Left renal cortex interstitium (tissue), 4 donors: ENCODE results near the gene LINGO1. TPM values are rescaled to one million over a fixed set of nuclear protein-coding genes. Genes with fewer than 3 reads are reported as not detected.

Experiments
- DNase-seq, 4 donors: peaks; one replicate each; pipeline ENCODE4 v3.0.0-alpha.2; 2013; ENCODE audit warnings: low read depth in 4 of 4, low spot score in 2 of 4, missing footprints in 1 of 4
- polyA plus RNA-seq, 4 donors: library from polyadenylated mRNA; unstranded; fragments of 120-200 nt; gene quantifications; one replicate each; pipeline ENCODE4 v1.2.1, GENCODE V29; 2013; ENCODE audit not compliant: insufficient read length in 4 of 4

Gene LINGO1
- polyA plus RNA-seq, 4 donors: 12.9 to 17.2 (median 16.4) TPM

GRCh38 chr15:77620297-77620696, 12.4 kb downstream of the LINGO1 start:
- DNase-seq: no peak

GRCh38 chr15:77619883-77620282, 12.8 kb downstream of the LINGO1 start:
- no peak for DNase-seq

GRCh38 chr15:77617476-77618230, 15.1 kb downstream of the LINGO1 start:
- no peak for DNase-seq

- no peak for DNase-seq
Observed at GRCh38 chr15:77616072-77616471, 16.6 kb downstream of the LINGO1 start.

- no peak for DNase-seq
Observed at GRCh38 chr15:77615472-77615871, 17.2 kb downstream of the LINGO1 start.

GRCh38 chr15:77614251-77614806, 18.4 kb downstream of the LINGO1 start:
- no peak for DNase-seq

- DNase-seq: no peak
Observed at GRCh38 chr15:77613814-77614213, 18.9 kb downstream of the LINGO1 start.

GRCh38 chr15:77612958-77613601, 19.6 kb downstream of the LINGO1 start:
- no peak for DNase-seq

- DNase-seq: no peak
Observed at GRCh38 chr15:77611767-77612166, 20.9 kb downstream of the LINGO1 start.

- no peak for DNase-seq
Observed at GRCh38 chr15:77610731-77611130, 22.0 kb downstream of the LINGO1 start.

- no peak for DNase-seq
Observed at GRCh38 chr15:77609558-77609957, 23.2 kb downstream of the LINGO1 start.

- no peak for DNase-seq
Observed at GRCh38 chr15:77608774-77609173, 23.9 kb downstream of the LINGO1 start.

GRCh38 chr15:77607894-77608261, 24.8 kb downstream of the LINGO1 start:
- no peak for DNase-seq

GRCh38 chr15:77607111-77607893, 25.4 kb downstream of the LINGO1 start:
- no peak for DNase-seq

GRCh38 chr15:77606142-77607034, 26.3 kb downstream of the LINGO1 start:
- peak in 1 of 4 donors; percentile 45 for DNase-seq

- DNase-seq: no peak
Observed at GRCh38 chr15:77605547-77605946, 27.2 kb downstream of the LINGO1 start.

GRCh38 chr15:77604973-77605372, 27.7 kb downstream of the LINGO1 start:
- DNase-seq: no peak

- DNase-seq: no peak
Observed at GRCh38 chr15:77603611-77604336, 28.9 kb downstream of the LINGO1 start.

- DNase-seq: no peak
Observed at GRCh38 chr15:77602800-77603199, 29.9 kb downstream of the LINGO1 start.

GRCh38 chr15:77599899-77600298, 32.8 kb downstream of the LINGO1 start:
- DNase-seq: no peak
